Ovary (tissue), 9 donors: ENCODE measurements around the gene HDHD2. TPM values are rescaled to one million over a fixed set of nuclear protein-coding genes. Genes with fewer than 3 reads are reported as not detected.

Source experiments
- DNase-seq, 5 donors: peaks; one replicate each; pipeline ENCODE4 v3.0.0-alpha.2; 2019 to 2020
- H3K27ac ChIP-seq, 2 donors: fragments of 200-600 bp; one replicate each; pipeline versions ENCODE4 v1.5.1 to v1.8.0; 2019 to 2022
- H3K27me3 ChIP-seq: fragments of 200-600 bp; one replicate; pipeline ENCODE4 v1.8.0; 2022
- H3K36me3 ChIP-seq: fragments of 200-600 bp; sonication (generic); one replicate; pipeline ENCODE4 v1.5.1; 2019
- H3K4me1 ChIP-seq: one replicate; pipeline ENCODE4 v1.8.1; 2013; ENCODE audit warnings: mild to moderate bottlenecking, moderate library complexity; ENCODE audit not compliant: insufficient read depth
- H3K4me3 ChIP-seq: fragments of 200-600 bp; sonication (generic); one replicate; pipeline ENCODE4 v1.5.1; 2017
- H3K9me3 ChIP-seq, 2 donors: fragments of 200-600 bp in 1 of 2; sonication (generic) in 1 of 2; one replicate each; pipeline versions ENCODE4 v1.5.1 to v1.8.1; 2013 to 2019; ENCODE audit warnings: mild to moderate bottlenecking in 1 of 2, moderate library complexity in 1 of 2
- EP300 ChIP-seq: sonication (generic); formaldehyde crosslinking; IDR thresholded peaks from one replicate; pipeline ENCODE4 v1.6.1; 2017; ENCODE audit warnings: antibody characterized with exemption
- POLR2A ChIP-seq: fragments of 450-650 bp; IDR thresholded peaks from one replicate; pipeline ENCODE4 v1.6.1; 2017; ENCODE audit warnings: antibody characterized with exemption, mild to moderate bottlenecking, moderate library complexity
- WGBS, 3 donors: extraction: QIAGEN DNeasy Blood & Tissue Kit in 1 of 3; methylation state at CpG; one replicate each; pipeline versions ENCODE4 v1.1.5 to v1.1.7; 2013 to 2017; 5-methylcytosine and 5-hydroxymethylcytosine counted together
- intact Hi-C, 4 donors: fragments of 100-400 bp; cut with DNase I; formaldehyde crosslinking; loops; one replicate each; pipeline versions ENCODE4 v1.11.0 to v1.15.1; 2022 to 2023
- polyA plus RNA-seq, 2 donors: library from polyadenylated mRNA; stranded (reverse); fragments of 200-250 nt in 1 of 2; fragments of 350-450 nt in 1 of 2; fragmentation: Illumina TruSeq in 1 of 2; extraction: RNeasy Lipid Tissue Mini Kit (QIAGEN cat#74804) in 1 of 2; gene quantifications; one replicate each; pipeline ENCODE4 v1.2.3, GENCODE V29; 2013 to 2014
- total RNA-seq, 7 donors: library from RNA; depleted of rRNA in 2 of 7; stranded (reverse); fragments of >200 nt in 2 of 7; fragmentation: NEBNext Ultra II Directional in 3 of 7; extraction: Animal tissue kit (Norgen Biotek cat#: 25700) in 3 of 7; gene quantifications; one replicate each; pipeline versions ENCODE4 v1.1.0 to v1.2.4, GENCODE V29; 2016 to 2023
- TF ChIP-seq, protein P1 (sequence below), 3 donors: fragments of 450-650 bp in 2 of 3; fragments of 200-600 bp in 1 of 3; IDR thresholded peaks; one replicate each; pipeline versions ENCODE4 v1.5.1 to v1.8.0; 2016 to 2022; ENCODE audit warnings: antibody characterized with exemption in 3 of 3, mild to moderate bottlenecking in 1 of 3
- donor health status: DM: no; HTN: no; CAD: no; lungs with moderate emphysema.
- donor health status: DM: no; HTN: no; CAD: no.
- donor health status: Bipolar disorder and iron deficiency.
- donor health status: DM: yes; HTN: yes; CAD: no.
- donor health status: DM: no; HTN: no; CAD: no.
- donor health status: DM: yes; HTN: yes; CAD: no.

The HDHD2 gene
- total and polyA plus RNA-seq, 9 donors: 18.2 to 48.4 (median 36.7) TPM

DNA sequence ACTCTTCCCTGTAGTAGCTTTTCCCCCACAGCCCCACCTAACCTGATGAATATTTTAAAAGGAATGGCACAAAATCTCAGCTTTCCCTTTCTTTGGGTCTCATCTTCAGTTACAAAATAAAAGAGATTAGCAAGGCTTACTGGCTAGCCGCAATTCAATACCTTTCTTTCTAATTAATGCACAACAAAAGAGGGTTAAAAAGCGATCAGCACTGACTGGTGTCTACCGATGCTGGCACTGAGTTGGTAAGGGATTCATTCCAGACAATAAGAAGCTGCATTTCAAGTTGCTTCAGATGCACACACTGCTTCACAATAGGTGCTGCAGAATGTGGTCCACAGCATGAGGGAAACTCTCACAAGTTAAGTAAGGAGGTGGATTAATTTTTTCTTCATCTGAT lies 41.9 kb downstream of the HDHD2 start:
- intact Hi-C loops: no loop called here
- DNase-seq: no peak
- H3K36me3 ChIP-seq: no peaks in the 10 kb centered on the region
- 73 to 83% (median 76%) methylated on average over 3 of the region's 3 CpGs for WGBS, 3 donors
- no peak overlapping the region for H3K27ac ChIP-seq
- no peak overlapping the region for H3K4me3 ChIP-seq
- H3K9me3 ChIP-seq: no peaks in the 10 kb centered on the region
- no peaks in the 10 kb centered on the region for H3K27me3 ChIP-seq
- H3K4me1 ChIP-seq: no peaks in the 10 kb centered on the region
- TF ChIP-seq, protein P1, sequence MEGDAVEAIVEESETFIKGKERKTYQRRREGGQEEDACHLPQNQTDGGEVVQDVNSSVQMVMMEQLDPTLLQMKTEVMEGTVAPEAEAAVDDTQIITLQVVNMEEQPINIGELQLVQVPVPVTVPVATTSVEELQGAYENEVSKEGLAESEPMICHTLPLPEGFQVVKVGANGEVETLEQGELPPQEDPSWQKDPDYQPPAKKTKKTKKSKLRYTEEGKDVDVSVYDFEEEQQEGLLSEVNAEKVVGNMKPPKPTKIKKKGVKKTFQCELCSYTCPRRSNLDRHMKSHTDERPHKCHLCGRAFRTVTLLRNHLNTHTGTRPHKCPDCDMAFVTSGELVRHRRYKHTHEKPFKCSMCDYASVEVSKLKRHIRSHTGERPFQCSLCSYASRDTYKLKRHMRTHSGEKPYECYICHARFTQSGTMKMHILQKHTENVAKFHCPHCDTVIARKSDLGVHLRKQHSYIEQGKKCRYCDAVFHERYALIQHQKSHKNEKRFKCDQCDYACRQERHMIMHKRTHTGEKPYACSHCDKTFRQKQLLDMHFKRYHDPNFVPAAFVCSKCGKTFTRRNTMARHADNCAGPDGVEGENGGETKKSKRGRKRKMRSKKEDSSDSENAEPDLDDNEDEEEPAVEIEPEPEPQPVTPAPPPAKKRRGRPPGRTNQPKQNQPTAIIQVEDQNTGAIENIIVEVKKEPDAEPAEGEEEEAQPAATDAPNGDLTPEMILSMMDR (IDR thresholded peaks at IDR 0.05): no peak
- TF ChIP-seq POLR2A: no peak
- TF ChIP-seq EP300: no peak

DNA sequence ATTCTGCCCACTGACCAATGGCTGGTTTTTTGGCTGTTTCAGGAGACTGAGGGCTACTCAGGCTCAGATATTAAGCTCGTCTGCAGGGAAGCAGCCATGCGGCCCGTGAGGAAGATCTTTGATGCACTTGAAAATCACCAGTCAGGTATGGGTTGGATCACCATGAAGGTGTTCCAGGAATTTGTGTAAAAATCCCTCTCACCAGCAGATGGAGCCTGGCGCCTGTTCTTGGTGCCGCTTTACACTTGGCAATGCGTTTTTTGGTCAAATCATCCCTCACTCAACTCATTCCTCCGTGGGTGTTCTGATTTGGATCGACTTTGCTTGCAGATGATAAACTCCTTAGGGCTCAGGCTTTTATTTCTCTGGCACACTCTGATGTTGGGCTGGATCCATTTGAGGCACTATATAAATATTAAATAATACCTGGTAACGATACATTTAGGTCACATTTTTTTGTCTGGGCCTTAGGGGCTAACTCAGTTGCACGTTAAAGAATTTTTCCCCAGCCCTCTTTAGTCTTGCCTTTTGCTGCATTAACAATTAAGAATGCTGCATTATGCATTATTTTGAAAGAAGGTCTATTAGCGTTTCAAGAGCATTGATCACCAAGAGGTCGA lies 50.0 kb downstream of the HDHD2 start:
- TF ChIP-seq POLR2A (no peak), EP300 (no peak)
- TF ChIP-seq, protein P1 (IDR thresholded peaks at IDR 0.05): peak; percentile 37 to 50 (median 47)
- H3K4me3 ChIP-seq: no peak overlapping the region
- intact Hi-C loops: loop anchor here in 1 of 4 donors (5.0 kb wide), 1 partner anchor 647 kb away; no protein-coding TSS in a partner anchor
- peaks cover 1% of the 10 kb centered on the region for H3K4me1 ChIP-seq
- peak; percentile 11 to 54 (median 51) for DNase-seq
- H3K36me3 ChIP-seq: no peaks in the 10 kb centered on the region
- no peaks in the 10 kb centered on the region for H3K27me3 ChIP-seq
- H3K9me3 ChIP-seq: no peaks in the 10 kb centered on the region
- WGBS, 3 donors: 21 to 28% (median 24%) methylated on average over 12 of the region's 12 CpGs
- H3K27ac ChIP-seq: no peak overlapping the region

DNA sequence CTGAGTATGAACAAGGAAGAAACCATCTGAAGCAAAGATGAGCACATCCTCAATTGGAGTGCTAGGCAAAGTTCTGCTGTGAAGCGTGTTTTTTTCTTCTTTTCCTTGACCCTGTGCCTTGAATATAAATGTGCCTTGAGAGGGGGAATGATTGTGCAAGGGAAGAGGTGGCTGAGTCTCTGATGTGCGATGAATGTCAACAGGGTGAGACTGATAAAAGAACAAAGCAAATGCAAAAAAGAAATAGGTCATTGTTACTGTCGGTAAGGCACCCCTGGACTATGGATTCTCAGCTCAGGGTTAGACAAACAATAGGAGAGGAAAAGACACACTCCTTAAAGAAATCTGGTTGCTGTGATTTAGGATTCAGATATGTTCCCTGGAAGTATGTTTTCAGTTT lies 54.5 kb downstream of the HDHD2 start:
- intact Hi-C loops: loop anchor here in 1 of 4 donors (10.0 kb wide), 1 partner anchor 649 kb away; no protein-coding TSS in a partner anchor
- TF ChIP-seq EP300: no peak
- no peak for TF ChIP-seq POLR2A
- TF ChIP-seq, protein P1 (IDR thresholded peaks at IDR 0.05): no peak
- Histone ChIP-seq H3K27me3 (no peaks in the 10 kb centered on the region), H3K36me3 (no peaks in the 10 kb centered on the region), H3K4me1 (peaks cover 1% of the 10 kb centered on the region), H3K4me3 (no peak overlapping the region), H3K27ac (no peak overlapping the region), H3K9me3 (no peaks in the 10 kb centered on the region)
- 73 to 76% (median 73%) methylated on average over 3 of the region's 3 CpGs for WGBS, 3 donors
- no peak for DNase-seq

DNA sequence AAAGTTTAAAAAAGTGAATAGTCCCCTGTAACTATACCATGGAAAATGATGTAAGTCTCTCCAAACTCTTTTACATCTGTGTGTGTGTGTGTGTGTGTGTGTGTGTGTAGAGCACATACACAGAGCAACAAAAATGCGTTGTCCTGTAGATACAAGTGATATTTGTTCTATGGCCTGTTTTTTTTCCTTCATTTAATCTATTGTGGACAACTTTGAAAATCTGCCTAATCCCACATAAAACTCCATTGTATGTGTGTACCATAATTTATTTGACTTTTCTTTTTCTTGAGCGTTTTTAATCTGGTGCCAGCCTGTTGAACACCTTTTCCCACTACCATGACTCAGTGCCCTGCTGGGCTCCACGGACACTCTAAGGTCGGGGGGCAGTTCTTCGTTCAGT lies 62.6 kb downstream of the HDHD2 start:
- no peak for DNase-seq
- WGBS, 3 donors: 91 to 94% (median 92%) methylated on average over 5 of the region's 5 CpGs
- intact Hi-C loops: no loop called here
- H3K4me1 ChIP-seq: no peaks in the 10 kb centered on the region
- H3K27ac ChIP-seq: no peak overlapping the region
- H3K4me3 ChIP-seq: no peak overlapping the region
- H3K36me3 ChIP-seq: no peaks in the 10 kb centered on the region
- no peaks in the 10 kb centered on the region for H3K9me3 ChIP-seq
- TF ChIP-seq POLR2A (no peak), EP300 (no peak)
- TF ChIP-seq, protein P1 (IDR thresholded peaks at IDR 0.05): no peak
- no peaks in the 10 kb centered on the region for H3K27me3 ChIP-seq
